Colon (tissue), 2 donors: ENCODE results near the gene RALGPS1.

Source experiments
- FAIRE-seq: peaks from 2 replicates; lab custom pipeline; 2012; peaks lifted over from hg19 to GRCh38; lab: Jason Lieb, UNC
- donor health status: control.
- donor health status: control.

RALGPS1 gene

DNA sequence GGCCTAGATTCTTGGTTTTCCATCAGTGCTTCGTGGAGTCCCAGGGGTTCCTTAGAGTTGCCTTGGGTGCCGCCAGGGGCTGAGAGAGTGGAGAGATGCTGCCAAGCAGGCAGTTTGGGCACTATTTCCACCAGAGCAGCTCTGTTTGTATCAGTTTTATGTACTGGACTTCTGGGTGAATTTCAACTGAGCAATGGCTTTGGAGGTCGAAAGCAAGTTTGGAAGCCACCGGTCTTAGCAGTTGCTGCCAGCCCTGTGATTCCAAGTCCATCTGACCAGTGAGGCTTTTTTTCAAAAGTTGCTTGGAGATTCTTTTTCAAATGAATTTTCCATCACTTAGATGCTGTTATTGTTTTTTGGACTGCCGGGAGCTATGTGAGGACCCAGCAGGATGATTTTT, 139.4 kb downstream of the RALGPS1 start:
- FAIRE-seq: no peak

DNA sequence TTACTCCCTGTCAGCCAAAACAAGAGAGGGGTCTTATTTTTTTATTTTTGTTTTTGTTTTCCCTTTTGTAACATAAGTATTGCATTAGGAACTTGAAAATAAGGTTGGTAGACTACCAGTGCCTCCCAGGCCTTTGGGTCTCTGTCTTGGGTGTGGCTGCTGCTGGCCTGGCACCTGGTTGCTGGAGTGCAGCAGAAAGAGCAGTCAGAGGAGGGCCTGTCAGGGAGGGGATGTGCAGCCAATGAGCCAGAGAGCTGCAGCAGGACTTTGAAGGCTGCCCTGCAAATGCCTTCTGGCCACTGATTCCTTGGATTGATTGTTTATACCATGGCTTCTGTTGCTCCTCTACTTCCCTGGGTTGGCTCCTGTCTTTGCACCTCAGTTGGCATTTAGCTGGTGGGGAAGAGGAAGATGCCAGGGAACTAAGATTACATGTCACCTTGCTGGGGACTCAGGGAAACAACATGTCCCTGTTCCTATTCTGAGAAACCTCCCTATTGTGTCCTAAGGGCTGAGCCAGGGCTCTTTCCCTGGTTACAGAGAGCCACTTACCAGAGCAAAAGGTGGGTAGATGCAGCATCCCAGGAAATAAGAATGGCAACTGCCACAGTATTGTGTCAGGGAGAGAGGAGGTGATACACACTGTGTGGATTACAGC, 141.3 kb downstream of the RALGPS1 start:
- no peak for FAIRE-seq

DNA sequence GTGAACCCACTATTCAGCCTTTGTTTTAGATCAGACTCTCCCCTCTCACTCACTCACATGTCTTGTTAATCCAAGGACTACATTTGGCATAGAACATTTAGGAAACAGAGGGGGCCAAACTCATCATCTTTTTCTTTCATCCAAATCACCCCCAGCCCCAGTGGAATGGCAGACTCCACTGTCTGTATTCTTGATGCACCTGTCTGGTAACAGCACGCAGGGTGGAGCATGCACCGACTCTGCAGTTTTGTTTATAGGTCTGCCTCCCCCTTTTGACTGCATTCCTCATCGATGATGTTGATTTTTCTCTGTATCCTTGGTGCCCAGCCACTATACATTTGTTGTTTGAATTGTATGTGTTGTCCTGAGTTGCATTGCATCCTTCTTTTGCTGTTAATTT, 141.9 kb downstream of the RALGPS1 start:
- FAIRE-seq: no peak

- no peak for FAIRE-seq
Measured at GRCh38 chr9:127058011-127058644, 143.5 kb downstream of the RALGPS1 start.

DNA sequence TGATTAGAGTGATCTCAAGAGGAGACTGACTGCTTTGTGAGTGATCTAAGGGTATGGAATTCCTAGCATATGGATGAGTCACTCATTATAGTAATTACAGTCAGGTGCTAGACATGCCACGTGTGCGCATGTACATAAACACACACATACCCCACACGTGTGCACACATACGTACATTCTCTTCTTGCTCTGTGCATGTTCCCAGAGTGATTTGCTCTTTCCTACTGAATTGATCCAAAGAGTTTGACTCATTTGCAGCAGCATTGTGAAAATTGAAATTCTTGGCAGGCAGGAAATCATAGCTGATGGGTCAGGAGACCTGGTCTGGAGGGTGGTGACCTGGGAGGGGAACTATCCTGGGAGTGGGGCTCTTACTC, 144.1 kb downstream of the RALGPS1 start:
- no peak for FAIRE-seq

- no peak for FAIRE-seq
Measured at GRCh38 chr9:127059030-127059429, 144.4 kb downstream of the RALGPS1 start.

GRCh38 chr9:127059765-127060361, 145.3 kb downstream of the RALGPS1 start:
- FAIRE-seq: no peak

- FAIRE-seq: no peak
Measured at GRCh38 chr9:127061411-127061810, 146.8 kb downstream of the RALGPS1 start.

- FAIRE-seq: no peak
Measured at GRCh38 chr9:127064335-127064734, 149.8 kb downstream of the RALGPS1 start.

DNA sequence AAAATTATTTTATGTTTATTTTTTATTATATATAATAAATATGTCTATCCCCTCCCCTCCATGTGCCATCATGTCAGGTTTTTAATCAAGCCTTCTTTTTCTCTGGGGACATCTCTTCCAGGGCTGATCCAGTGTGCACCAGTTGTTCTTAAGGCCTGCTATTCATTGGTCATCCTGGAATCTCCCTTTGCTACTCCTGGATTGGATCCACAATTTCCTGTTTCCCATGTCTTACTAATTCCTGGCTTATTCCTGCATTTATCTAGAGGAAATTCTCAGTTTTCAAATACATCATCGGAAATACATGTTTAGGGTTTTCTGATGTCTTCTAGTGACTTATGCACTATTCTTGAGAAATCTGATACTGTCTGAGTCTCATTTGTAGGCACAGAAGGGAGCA, 151.0 kb downstream of the RALGPS1 start:
- no peak for FAIRE-seq

GRCh38 chr9:127066060-127066850, 151.7 kb downstream of the RALGPS1 start:
- no peak for FAIRE-seq

DNA sequence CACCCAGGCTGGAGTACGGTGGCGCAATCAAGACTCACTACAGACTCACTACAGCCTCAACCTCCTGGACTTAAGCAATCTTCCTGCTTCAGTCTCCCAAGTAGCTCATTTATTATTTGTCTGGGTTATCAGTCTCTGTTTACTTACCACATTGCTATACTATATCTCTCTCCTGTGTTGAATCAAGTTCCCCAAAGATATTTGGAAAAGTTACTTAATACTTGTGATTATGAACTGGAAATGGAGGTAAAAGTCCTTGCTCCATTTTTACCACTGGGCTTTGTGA, 152.2 kb downstream of the RALGPS1 start:
- no peak for FAIRE-seq

DNA sequence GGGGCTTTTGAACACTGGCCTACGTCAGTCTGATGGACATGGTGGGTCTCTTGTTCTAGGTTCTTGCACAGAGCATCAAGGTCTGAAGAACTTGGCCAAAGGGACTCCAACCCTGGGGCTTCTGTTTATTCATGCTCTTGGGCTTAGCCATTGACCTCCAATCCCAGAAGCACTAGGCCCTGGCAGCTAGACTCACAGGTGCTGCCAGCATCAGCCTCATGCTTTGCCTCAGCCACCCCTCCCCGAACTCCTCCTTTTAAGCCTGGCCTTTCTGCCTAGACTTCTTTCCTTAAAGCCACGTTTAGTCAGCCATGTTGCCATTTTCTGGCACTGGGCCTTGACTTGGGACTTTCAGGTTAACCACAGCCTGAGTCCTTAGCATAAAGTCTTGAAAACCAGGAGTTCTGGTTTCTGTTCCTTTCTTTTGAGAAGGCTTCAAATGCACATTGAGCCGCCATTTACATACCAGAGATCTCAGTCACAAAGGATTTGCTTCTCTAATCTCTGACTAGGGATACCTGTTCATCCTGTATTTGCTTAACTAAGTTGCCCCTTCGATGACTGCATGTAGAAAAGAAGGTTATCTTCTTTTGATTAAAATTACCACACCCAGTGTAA, 153.1 kb downstream of the RALGPS1 start:
- no peak for FAIRE-seq

DNA sequence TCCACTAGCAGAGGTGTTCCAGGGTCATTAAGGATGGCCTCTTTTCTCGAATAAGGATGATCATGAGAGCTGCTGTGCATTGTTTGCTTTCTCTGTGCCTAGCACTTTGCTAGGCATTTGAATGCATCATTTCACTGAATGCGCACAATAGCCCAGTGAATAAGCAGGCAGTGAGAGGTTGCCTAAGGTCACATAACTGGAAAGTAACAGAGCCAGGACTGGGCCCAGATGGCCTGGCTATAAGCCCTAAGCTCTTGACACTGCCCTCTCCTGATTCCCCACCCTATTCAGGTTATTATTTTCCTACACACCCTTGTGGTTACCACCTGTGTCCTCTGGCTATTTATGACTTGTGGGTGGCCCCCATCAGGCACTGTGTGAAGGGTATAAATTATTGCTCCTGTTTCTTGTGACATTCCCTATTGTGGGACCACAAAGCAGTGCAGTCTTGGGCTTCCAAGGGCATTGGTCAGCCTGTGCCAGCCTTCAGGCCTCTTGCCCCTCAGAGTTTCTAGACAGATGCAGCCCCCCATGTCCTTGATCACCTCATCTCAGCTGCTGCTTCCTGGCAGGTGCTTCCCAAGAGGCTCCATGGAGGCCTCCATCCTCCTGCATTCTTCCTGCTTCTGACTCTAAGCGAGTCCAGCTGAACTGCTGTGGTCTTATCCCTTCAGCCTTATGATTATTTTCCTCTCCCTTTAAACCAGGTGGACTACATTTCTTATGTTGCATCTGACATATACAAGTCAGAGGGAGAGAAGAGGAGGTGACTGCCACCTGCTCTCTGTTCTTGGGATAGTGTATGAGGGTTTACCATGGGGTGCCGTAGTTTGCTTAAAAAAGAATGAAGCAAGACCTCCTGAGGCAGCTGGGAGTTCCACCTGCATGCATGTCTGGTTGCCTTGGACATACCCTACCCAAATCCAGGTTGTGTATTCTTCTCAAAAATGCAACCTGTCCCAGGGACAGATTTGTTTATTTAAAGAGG, 160.3 kb downstream of the RALGPS1 start:
- FAIRE-seq: no peak

DNA sequence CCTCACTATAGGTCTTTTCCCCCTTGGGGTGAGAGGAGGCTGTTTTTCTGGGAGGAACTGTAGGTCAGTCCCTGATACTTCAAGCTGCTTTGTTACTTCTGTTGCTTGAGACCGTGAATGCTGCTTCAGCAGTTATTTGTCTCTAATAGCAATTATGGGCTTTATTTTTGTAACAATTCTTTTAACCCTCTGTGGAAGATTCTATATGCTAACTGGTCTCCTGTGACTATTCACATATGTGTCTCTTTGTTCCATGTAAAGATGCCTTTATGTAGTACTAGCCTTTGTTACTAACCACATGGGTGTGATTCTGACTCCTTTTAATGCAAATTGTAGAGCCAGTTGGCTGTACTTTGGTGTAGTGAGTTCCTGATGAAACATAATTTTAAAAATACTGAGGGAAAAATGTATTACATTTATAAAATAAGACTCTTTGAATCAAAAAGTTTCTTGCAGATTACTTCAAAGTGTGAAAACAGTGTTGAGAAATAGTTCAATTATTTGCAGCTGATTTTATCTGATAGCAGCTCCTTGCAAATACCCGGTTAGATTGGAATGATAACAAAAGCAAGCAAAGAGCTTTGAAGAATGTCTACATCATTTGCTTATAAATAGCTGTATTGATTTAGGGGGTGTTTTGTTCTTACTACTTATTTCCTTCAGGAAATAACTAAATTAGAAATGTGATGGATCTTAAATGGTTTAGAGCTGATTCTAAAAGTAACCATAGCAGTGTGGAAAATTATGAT, 161.2 kb downstream of the RALGPS1 start:
- FAIRE-seq: no peak

- no peak for FAIRE-seq
Measured at GRCh38 chr9:127076860-127077643, 162.5 kb downstream of the RALGPS1 start.

DNA sequence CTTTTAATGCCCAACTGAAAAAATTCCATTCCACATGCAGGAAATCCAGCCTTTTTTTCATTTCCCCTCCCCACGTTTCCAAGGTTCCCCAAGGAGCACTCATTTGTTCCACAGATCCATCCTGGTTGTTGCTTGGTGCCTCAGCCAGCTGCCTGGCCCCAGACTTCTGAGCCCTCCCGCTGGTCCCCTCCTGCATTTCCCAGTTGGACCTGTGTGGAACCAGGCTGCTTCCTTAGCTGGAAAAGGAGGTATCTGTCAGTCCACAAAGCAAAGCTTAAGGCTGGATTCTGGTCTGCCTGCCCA, 163.0 kb downstream of the RALGPS1 start:
- no peak for FAIRE-seq

- FAIRE-seq: no peak
Measured at GRCh38 chr9:127078336-127078735, 163.8 kb downstream of the RALGPS1 start.

DNA sequence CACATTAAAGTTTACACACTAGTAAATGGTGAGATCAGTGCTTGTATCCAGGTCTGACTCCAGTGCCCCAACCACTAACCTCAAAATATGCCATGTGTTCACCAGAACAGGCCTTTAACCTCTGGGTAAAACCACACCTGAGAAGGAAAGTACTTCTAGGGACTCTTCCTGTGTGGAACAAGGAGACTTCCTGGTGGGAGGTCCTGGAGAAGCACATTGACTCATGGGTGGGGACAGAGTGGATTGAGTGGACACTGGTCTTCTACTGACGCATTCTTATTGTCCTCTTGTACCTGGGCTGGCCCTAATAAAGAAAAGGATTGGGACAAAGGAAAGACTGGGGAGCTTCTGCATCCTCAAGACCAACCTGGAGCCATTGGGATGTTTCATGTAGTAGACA, 164.4 kb downstream of the RALGPS1 start:
- FAIRE-seq: no peak

- FAIRE-seq: no peak
Measured at GRCh38 chr9:127079446-127080140, 165.0 kb downstream of the RALGPS1 start.
